ENCODE data around the gene RAB13. TPM values are rescaled to one million over a fixed set of nuclear protein-coding genes. Genes with fewer than 3 reads are reported as not detected.

The RAB13 gene
- total and polyA plus RNA-seq, 2 of the 4 experiments (the other 2 are of a cell fraction): 42.3 to 249 TPM

DNA sequence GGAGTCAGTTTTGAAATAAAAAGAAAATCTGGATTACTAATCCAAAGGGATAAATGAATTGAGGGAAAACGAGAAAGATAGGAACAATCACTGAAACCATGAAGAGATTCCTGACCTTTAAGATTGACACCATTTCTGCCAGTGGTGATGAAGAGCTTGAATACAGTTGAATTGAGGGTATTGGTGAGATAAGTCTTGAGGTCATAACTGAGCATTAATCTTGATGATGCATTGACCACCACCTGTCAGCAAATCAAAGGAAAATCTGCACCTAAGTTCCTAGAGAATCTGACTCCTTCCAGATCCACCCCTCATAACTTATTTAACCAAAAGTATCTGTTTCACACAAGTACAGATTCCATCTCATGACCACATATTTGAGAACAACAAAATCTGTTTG, 26.0 kb upstream of the RAB13 start:
- H2BK15ac ChIP-seq (ENCODE audit: low read depth, low read length): no peak overlapping the region
- H3K56ac ChIP-seq (ENCODE audit: extremely low read depth, insufficient read depth, low read length): no peak overlapping the region
- no peak overlapping the region for H2AK9ac ChIP-seq (replicated peaks; ENCODE audit: low read depth, low read length, poor library complexity)
- H2BK5ac ChIP-seq (ENCODE audit: low read depth, low read length, poor library complexity, severe bottlenecking): no peak overlapping the region
- no peak overlapping the region for H3K4ac ChIP-seq (ENCODE audit: low read depth, low read length)
- no peak overlapping the region for H3K4me3 ChIP-seq (ENCODE audit: insufficient read depth, low read depth, low read length)
- H3K18ac ChIP-seq (ENCODE audit: low read depth, low read length): no peak overlapping the region
- no peak overlapping the region for H3K4me2 ChIP-seq (ENCODE audit: low read depth, low read length)
- H3K27ac ChIP-seq (ENCODE audit: insufficient read depth, low read length): no peak overlapping the region
- H2AK5ac ChIP-seq (ENCODE audit: low read depth, low read length): no peak overlapping the region
- no peak overlapping the region for H2BK20ac ChIP-seq (ENCODE audit: low read depth, low read length)
- H4K20me1 ChIP-seq (ENCODE audit: insufficient read depth, low read length): no peaks in the 10 kb centered on the region
- ChIA-PET CTCF (no interaction called here), POLR2A (ENCODE audit: unreplicated experiment) (interaction anchor here (0.6 kb wide), 1 partner anchor 125 kb away, joined by 4 read pairs; no protein-coding TSS in a partner anchor)
- ATAC-seq (ENCODE audit: low read depth) (no peak), DNase-seq (no peak)
- H3K23ac ChIP-seq (ENCODE audit: low read depth, low read length): no peak overlapping the region
- H3K9me1 ChIP-seq (ENCODE audit: insufficient read depth, low read length): no peaks in the 10 kb centered on the region
- H2AFZ ChIP-seq (replicated peaks; ENCODE audit: low read length, poor library complexity): no peak overlapping the region
- H3K9me3 ChIP-seq (ENCODE audit: control insufficient read depth, insufficient read depth, low read length): no peaks in the 10 kb centered on the region
- intact Hi-C loops (cut with micrococcal nuclease): no loop called here
- H3K9ac ChIP-seq (ENCODE audit: low read depth, low read length): no peak overlapping the region
- H4K8ac ChIP-seq (ENCODE audit: low read depth in 2 of 2, low read length in 2 of 2): no peak overlapping the region
- H4K5ac ChIP-seq (ENCODE audit: low read depth, low read length): no peak overlapping the region
- in situ Hi-C loops (cut with MboI; ENCODE audit: low sequenced_read_pairs): loop anchor here (10.0 kb wide), 1 partner anchor 133 kb away; no protein-coding TSS in a partner anchor
- H3K27me3 ChIP-seq (ENCODE audit: control insufficient read depth, insufficient read depth, low read length): no peaks in the 10 kb centered on the region
- H3K4me1 ChIP-seq (ENCODE audit: control insufficient read depth, insufficient read depth, low read length): no peaks in the 10 kb centered on the region
- BruUV-seq (replicated peaks): no TSS peak
- WGBS, 2 experiments (ENCODE audit: extremely low coverage in 2 of 2, insufficient read length in 1 of 2): no CpG with 5 or more reads among the region's 1 CpG
- dilution Hi-C loops (cut with HindIII; ENCODE audit: low sequenced_read_pairs, unreplicated experiment): no loop called here
- H4K91ac ChIP-seq (ENCODE audit: insufficient read depth, low read depth, low read length): no peak overlapping the region
- no peak overlapping the region for H3K14ac ChIP-seq (replicated peaks; ENCODE audit: low read depth, low read length)
- TF ChIP-seq, protein P1, sequence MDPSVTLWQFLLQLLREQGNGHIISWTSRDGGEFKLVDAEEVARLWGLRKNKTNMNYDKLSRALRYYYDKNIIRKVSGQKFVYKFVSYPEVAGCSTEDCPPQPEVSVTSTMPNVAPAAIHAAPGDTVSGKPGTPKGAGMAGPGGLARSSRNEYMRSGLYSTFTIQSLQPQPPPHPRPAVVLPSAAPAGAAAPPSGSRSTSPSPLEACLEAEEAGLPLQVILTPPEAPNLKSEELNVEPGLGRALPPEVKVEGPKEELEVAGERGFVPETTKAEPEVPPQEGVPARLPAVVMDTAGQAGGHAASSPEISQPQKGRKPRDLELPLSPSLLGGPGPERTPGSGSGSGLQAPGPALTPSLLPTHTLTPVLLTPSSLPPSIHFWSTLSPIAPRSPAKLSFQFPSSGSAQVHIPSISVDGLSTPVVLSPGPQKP (IDR thresholded peaks at IDR 0.05; ENCODE audit: borderline replicate concordance, low read depth, low read length): no peak
- H2BK120ac ChIP-seq (ENCODE audit: low read depth, low read length): no peak overlapping the region
- no peaks in the 10 kb centered on the region for H3K79me1 ChIP-seq (ENCODE audit: low read depth in 1 of 2, low read length in 2 of 2)
- no peaks in the 10 kb centered on the region for H3K36me3 ChIP-seq (ENCODE audit: control insufficient read depth, insufficient read depth, low read length)
